ENCODE data around the gene WNT8A.

WNT8A gene

GRCh38 chr5:138139781-138140090 is 55.9 kb downstream of the WNT8A start:
- TF ChIP-seq POLR2A (IDR thresholded peaks at IDR 0.05; ENCODE audit: low read depth, low read length) = no peak
- FAIRE-seq (no peak), DNase-seq (ENCODE audit: insufficient read length, low spot score) (no peak)

- FAIRE-seq = no peak
- no peak for DNase-seq (ENCODE audit: insufficient read length, low spot score)
- no peak for TF ChIP-seq POLR2A (IDR thresholded peaks at IDR 0.05; ENCODE audit: low read depth, low read length)
These were observed 56.4 kb downstream of the WNT8A start for GRCh38 chr5:138140268-138140667.

Measured in H54 (cell line).